Amniotic stem cell (primary cell): Measurements from ENCODE around the gene TMEM182.

Experiments used
- DNase-seq: peaks from one replicate; lab custom pipeline; 2025; lab: John Stamatoyannopoulos, UW

The TMEM182 gene

GRCh38 chr2:102801858-102802699 lies 40.2 kb downstream of the TMEM182 start:
- no peak for DNase-seq

DNA sequence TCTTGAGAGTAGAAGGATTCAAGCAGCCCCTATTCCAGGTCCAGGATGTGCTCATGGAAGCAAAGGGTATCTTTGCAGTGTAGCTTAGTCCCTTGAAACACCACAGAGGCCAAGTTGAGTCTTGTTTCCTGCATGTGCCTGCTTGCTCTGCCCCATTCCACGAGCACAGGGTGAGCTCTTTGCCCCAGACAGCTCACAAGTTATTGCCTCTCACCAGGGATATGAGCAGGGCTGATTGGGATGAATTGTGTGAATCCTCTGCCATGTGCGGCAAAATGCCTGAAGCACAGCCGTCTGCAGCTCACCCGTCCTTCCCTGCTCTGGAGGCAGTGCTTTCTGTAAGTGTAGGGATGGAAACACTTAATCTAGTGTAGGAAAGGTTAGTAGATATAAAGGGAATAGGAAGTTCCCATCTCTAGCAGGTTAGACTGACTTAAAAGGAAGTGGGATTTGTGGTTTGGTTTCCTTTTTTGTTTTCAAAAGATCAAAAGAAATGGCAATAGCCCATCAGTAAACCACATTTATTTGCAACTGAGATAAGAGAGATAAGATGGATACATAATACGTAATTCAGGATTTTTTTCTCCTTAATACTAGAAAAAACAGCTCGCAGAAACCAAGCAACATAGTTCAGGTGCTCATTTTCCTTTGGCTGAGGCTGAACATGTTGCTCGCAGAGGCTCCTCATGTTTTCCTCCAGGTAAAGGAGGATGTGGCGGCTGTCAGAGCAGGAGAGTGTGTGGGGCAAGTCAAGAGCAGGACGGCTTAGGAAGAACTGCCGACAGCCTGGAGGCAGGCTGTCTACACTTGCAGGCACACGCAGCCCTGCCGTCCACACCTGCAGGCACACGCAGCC lies 41.4 kb downstream of the TMEM182 start:
- no peak for DNase-seq

- no peak for DNase-seq
Observed at GRCh38 chr2:102803897-102804217, 42.0 kb downstream of the TMEM182 start.

DNA sequence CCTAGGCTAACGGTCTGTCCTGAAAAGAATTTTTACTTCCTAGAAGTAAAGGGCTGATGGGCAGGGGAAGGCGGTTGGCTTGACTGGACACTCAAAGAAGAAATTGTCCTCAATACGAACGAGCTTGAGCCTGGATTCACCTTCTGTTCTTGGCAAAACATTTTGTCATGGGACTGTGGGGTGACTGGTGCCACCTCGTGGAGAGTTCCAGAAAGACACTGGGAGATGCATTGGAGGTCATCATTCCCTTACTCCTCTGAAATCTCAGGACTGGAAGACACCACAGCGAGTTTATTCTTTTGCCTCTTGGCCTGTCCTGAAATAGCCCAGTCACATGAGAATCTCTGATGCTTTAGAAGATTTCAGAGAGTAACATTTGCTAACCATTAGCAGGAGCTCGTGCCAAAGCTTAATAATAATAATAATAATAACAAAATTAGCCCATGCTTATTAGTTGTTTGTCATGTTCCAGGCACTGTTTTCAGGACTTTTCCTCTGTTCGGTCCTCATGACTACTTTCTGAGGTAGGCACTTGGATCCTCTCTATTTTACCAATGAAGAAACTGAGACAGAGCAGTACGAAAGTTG lies 44.5 kb downstream of the TMEM182 start:
- no peak for DNase-seq

- DNase-seq, result no peak
Observed at GRCh38 chr2:102809291-102810189, 47.7 kb downstream of the TMEM182 start.

DNA sequence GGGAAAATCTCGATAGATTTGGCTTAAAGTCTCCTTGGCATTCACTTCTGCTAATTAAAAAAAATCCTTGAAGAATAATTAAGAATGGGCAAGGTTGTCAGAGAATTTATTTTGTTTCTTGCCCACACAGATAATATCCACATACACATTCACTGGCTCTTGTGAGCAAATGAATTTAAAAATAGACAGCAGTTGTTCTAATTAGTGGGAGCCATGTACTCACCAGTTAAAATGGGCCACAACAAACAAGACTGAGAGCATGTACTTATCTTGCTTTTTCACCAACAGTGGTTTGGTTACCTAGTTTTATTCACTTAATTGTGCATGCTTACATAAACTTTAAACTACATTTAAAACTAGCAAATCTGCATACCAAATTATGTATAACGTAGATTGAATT lies 53.5 kb downstream of the TMEM182 start:
- no peak for DNase-seq

DNA sequence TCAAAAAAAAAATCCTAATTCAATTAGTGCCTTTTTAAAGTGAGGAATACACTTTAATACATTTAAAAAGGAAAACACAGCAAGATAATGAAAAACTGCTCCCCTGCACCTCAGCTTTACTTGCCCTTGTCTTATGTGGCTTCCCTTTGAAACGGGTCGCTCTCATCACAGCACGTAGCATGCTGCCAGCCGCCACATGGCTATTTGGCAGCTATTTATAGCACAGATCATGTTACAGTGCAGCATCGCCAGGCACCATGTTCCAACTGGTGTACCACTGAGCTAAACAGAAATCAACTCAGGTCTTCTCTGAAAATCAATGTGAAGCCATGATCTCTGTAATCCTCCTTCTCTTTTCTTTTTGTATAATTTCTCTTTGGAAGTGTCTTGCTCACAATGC lies 65.1 kb downstream of the TMEM182 start:
- DNase-seq, result no peak

GRCh38 chr2:102832789-102833188 lies 71.0 kb downstream of the TMEM182 start:
- DNase-seq, result no peak

GRCh38 chr2:102834523-102835273 lies 72.9 kb downstream of the TMEM182 start:
- no peak for DNase-seq

- DNase-seq, result no peak
Observed at GRCh38 chr2:102837626-102838198, 75.9 kb downstream of the TMEM182 start.

GRCh38 chr2:102839668-102840388 lies 78.0 kb downstream of the TMEM182 start:
- DNase-seq, result peak; percentile 15

GRCh38 chr2:102841107-102841840 lies 79.4 kb downstream of the TMEM182 start:
- DNase-seq, result peak; percentile 16

- no peak for DNase-seq
Observed at GRCh38 chr2:102843764-102844443, 82.1 kb downstream of the TMEM182 start.

DNA sequence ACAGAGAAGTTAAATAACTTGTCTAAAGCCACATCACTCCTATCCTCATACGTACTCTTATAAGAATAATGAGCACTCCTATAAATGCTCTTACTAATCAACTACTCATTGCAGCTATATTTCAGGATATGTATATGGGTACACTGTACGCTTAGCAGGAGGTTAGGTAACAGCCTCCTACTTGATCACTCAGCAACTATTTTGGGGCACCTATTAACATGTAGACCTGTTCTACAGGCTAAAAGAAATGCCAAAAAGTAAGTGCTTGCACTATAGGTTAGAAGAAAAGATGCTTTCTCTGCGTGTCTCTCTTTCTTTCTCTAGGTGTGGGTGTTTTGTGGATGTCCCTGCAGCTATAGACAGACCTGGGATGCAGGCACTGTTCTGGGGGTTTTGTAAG lies 83.1 kb downstream of the TMEM182 start:
- no peak for DNase-seq

DNA sequence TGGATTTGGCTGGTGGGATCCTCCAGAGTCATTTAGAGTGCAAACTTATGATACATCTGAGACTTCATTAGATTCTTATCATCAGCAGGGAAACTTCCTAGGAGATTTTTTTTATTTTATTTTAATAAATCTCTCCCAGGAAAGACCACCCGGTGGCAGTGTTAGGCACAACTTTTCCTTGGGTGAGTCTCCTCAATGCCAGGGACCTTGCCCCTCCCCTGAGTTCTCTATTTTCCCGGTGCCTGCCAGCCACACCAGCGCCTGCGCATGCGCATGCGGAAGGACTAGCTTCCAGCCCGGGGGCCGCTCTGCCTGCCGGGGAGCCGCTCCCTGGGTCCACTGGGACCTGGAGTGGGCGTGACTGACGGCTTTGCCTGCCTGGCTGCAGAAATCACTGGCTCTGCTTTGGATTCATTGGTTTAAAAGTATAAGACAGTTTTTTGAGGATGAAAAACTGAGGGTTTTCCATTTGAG lies 86.6 kb downstream of the TMEM182 start:
- no peak for DNase-seq

- no peak for DNase-seq
Observed at GRCh38 chr2:102850888-102851287, 89.1 kb downstream of the TMEM182 start.

DNA sequence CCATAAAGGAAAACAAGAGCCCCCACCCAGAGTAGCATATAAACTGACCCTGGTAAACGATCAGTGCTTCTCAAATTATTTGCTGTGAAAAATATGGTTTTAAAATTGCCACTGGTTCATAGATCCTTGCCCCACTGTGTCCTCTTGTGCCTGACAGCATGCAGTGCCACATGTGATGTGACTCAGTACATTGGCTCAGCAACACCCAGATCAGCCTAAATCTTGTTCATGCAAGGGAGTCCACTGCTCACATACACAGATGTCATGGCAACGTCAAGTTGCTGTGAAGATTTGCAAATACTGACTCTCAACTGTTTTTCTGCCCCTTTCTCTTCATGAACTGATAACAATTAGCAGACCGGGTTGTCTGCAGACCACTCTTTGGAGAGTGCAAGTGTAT lies 91.0 kb downstream of the TMEM182 start:
- no peak for DNase-seq
